CD4-positive, alpha-beta T cell treated with Interleukin-6 at 100 ng/mL for 8 hours (primary cell): ENCODE measurements around the gene PKIB.

ENCODE experiments used
- DNase-seq: peaks from one replicate; pipeline ENCODE4 v3.0.0-alpha.2; 2020; ENCODE audit warnings: mixed read lengths, low spot score

Gene PKIB

DNA sequence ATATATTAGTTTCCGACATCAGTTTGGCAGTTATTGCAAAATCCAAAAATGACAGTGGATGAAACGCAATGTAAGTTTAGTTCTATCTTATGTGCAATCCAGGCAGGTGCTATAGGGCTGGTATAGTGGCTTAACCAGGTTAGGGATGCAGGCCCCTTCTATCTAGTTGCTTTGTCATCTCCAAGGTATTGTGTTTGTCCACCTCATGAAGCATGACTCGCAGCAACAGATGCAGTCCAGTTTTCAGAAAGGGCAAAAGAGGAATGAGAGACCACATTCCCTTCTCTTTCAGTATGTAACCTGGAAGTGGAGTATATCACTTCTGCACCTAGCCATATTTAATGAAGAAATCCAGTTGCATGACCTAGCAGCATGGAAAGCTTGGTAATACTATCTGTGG, 59.7 kb downstream of the PKIB start:
- DNase-seq = no peak

DNA sequence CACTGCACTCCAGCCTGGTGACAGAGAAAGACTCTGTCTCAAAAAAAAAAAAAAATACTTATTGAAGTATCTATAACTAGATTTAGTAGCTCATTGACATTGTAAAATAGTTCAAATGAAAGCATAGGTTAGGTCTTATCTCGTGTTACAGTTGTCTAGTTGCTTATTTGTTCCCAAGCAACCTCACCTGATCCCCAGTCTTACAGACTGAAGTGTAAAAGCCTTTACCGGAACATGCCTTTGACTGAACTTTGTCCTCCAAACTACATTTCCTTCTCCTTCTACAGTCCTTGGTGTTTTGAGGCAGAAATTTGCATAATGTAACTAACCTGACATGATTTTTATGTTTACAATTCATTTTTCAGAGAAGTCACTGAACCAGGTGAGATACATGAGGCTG, 61.0 kb downstream of the PKIB start:
- no peak for DNase-seq

DNA sequence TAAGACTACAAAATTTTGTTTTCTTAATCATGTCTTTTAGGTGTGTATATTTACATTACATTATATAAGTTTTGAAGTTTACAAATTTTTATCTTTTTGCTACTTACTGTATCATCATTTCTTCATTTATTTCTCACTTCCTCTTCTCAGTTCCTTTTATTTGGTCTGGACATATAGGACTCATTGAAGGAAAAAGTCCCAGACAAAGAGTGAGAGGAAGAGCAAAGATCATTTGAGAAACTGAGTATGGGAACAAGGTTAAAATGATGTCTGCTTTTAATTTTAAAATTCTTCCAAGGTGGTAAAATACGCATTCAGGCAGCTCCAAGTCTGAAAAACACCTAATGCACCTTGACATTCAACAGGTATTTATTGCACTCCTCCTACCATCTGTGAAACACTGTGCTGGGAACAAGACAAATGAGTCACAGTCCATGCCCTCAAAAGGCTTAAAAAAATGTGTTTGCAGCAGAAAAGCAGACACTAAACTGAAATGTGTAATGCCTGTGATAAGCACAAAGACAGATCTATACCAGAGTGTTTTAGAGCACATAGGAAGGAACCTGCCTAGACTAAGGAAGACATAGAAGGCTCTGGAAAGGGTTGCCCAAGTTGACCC, 63.2 kb downstream of the PKIB start:
- no peak for DNase-seq

DNA sequence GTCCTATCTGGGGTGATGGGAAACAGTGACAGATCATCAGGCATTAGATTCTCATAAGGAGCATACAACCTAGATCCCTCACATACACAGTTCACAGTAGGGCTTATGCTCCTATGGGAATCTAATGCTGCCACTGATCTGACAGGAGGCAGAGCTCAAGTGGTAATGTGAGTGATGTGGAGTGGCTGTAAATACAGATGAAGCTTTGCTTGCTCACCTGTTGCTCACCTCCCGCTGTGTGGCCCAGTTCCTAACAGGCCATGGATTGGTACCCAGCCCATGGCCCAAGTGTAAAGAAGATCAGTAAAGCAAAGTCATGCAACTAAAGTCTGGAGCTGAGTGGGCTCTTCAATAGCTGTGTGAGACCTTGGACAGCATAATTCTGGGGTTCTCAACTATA, 65.9 kb downstream of the PKIB start:
- DNase-seq = no peak

DNA sequence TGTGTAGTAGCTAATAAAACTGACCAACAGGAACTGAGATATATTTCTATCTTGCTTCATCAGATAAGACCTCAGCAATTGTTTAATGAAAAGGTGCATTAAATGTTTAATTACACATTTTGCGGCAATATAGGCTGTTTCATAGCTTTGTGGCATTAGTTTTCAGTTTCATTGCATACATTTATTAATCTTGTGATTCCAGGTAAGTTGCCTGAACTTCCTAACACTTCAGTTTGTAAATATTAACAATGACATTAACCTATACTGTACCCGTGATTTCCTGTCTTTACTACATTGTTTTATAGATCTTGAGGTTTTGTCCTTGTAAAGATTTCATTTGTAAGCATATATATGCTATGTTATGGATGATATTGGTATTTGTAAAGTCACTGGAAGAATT, 66.5 kb downstream of the PKIB start:
- DNase-seq = no peak

DNA sequence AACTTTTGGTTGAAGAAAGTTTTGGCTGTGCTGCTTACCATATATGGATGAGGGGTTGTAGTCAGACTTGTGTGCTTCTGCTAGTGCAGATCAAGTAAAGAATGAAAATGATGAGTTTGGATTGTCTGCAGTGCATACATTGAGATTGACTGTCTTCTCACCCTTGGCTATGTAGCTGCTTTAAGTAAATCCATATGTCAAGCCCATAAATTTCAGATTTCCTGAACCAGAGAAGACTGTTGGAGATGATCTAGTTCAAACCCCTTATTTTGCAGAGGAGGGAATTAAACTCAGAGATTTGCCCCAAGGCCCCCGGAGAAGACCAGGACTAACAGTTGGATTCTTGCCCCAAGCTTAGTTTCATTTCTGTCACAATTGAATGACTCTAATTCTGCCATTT, 67.2 kb downstream of the PKIB start:
- DNase-seq = no peak

DNA sequence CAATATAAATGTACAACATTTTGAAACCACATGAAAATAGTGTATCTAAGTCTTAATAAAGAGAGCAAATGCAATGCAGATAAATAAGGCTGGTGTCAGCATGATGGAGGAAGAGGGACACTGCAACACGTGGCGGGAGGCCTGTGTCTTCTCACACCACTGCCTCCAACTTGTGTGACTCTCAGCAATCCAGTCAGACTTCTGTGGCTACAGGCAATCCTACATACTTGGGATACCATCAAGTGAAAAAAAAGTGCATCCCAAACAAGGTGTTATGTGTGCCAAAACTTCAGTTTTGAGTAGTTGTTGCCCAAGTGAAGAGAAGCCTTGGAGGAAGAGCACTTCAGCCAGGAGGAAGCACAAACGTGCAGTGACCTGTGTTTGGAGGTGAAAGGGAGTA, 68.6 kb downstream of the PKIB start:
- DNase-seq = no peak

DNA sequence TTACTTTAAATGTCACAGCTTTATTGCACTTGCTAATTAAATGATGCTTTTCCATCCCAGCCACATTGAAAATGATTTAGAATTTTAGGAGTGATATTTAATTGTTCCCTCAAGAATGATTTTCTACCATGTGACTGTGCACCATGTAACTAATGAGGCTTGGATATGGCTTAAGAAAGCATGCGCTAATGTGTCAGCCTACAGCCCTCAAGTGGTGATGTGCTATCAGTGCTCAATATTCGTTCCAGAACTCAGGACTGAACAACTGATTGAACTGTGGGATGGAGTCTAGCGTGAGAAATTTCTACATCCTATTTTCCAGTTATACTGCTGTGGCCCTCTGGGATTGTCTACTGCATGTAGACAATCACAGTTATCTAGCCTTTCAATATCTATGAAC, 71.5 kb downstream of the PKIB start:
- DNase-seq = no peak

DNA sequence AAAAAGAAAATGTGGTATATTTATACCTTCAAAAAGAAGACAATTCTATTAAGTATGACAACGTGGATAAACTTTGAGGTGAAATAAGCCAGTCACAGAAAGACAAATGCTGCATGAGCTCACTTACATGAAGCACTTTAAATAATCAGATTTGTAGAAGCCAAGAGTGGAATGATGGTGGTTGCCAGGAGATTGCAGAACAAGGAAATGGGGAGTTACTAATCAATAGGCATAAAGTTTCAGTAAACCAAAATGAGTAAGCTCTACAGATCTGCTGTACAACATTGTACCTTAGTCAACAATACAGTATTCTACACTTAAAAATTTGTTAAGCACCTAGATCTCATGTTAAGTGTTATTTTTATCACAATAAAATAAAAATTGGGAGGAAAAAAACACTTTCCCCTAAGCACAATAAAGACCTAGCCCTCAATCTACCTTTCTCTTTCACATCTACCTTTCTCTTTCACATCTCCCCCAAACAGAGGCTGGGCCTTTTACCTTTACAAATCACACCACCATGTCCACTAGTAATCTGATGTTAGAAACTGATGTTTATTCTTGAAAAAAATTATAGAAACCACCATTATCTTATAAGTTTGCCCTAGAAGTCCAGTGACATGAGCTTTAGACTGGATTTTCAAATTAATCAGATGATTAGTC, 73.9 kb downstream of the PKIB start:
- DNase-seq = no peak

DNA sequence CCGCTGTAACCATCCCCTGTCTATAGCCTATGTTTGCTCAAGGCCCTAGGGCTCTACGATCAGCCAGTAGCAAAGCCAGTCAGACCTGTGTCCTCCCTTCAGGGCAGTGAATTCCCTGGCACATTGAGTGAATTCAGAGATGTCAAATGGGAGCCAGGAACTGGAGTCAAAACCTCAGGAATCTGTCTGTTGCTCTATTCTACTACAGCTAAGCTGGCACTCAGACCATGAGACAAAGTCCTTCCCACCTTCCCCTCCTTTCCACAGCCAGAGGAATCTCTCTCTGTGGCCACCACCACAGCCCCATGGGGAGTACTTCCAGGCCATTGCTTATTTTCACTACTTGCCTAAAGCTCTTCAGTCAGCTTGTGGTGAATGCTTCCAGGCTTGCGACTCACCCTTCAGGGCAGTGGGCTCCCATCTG, 82.0 kb downstream of the PKIB start:
- DNase-seq = no peak

DNA sequence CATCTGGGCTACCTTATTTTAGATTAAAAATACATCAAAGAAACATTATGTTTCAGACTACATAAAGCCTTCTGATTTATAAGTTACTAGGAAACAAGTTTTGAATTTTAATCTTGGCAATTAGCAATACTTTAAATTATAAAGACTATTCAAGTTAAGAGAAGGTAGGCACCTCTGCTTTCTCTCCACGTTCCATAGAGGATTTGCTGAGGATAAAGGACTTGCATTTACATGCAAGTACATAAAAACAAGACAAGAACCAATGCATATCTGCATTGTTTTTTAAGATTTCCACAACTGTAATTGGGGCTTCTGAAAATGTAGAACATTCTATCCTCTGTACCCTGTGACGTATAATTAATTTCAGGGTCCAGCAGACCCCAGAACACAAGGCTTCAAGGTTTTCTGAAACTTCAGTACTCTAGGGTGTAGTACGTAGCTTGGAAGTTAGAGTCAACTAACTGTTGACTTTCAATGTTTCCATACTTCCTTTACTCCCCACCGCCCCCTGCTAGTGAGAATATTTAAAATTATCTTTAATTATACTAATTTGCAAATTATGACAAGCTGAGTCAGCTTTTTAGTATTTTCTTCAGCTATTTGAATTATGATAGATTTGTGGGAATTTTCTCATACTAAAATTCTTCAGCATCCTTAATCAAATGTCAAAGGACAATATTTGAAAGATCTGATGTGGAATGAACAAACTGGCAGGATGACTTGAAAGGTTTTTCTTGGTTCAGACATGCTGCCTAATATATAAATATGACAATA, 82.8 kb downstream of the PKIB start:
- no peak for DNase-seq

DNA sequence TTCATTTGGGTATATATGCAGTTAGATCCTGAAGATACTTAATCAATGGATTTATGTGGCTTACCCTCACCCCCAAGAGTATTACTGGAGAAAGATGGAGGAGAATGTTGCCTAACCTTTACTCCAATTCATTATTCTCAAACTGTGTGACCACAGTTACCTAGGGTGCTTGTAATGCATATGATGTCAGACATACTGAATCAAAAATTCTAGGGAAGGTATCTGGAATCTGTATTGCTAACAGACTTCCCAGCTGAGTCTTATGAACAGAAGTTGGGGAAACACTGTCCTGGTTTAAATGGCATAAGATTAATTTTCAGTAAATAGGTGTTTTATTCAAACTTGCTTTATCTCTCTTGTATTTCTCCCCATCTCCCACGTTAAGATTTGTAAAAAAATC, 83.9 kb downstream of the PKIB start:
- no peak for DNase-seq

DNA sequence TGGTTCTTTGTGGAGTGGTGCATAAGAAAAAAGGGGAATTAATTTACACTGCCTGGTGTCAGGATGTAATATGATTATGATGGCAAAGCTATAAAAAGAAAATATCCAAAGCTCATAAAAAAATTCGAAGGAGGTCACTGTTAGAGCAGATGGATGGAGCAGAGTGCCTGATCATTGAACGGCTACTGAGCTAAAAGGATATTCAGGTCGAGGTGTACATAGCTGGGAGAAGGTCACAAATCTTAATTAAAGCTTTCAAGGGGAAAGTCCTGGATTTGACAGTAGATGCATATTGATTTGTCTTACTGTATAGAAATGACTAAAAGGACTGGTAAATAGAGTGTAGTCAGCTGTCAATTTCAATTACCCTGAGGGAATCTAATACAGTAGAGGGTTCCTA, 84.4 kb downstream of the PKIB start:
- no peak for DNase-seq

DNA sequence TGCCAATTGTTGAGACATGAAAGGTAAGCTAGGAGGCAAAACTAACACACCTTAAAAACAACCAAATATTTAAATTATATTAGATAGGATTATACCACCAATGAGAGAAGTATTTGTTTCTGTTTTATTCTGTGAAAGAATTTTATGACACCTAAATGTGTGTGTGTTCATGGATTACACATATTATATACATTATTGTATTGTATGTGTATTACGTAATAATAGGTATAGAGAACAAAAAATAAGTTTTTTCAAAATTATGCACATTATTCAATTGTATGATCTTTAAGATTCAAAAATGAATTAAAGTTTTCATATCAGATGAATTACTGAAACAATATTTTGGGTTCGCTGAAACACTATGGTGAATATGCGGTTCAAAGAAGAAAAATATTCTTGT, 85.0 kb downstream of the PKIB start:
- DNase-seq = no peak

DNA sequence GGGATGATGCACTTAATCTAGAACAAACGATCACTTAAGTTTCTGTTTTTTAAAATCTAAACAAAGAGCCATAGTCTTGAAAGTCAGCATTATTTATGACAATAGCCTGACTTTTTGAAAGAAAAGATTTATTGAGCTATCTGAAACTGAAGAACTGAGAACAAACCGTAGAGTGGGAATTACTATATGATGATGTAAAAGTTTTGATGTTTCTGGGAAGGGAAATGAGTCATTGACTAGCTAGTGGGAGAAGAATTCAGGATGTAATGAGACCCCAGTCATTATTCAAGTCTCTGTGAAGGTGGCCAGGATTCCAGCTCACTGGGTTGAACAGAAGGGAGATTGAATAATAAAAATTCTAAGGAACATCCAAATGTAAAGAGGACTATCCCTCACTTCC, 85.9 kb downstream of the PKIB start:
- DNase-seq = no peak

DNA sequence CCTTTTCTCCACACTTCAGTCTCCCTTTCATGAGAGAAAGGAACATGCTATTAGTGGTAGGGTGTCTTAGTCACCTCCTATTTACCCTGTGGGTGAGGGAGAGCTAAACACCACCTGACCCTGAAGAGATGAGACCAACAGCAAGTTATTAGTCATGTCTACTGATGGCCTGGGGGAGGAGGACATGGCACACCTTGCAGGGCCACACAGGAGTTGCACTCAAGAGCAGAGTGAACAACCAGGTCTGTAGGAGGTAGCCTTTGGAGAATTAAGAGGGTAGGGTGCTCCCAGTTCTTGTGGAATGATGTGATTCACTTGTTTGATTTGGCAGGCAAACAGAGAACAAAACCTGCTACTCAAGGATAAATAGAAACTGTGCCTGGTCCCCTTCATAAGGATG, 86.6 kb downstream of the PKIB start:
- DNase-seq = no peak

DNA sequence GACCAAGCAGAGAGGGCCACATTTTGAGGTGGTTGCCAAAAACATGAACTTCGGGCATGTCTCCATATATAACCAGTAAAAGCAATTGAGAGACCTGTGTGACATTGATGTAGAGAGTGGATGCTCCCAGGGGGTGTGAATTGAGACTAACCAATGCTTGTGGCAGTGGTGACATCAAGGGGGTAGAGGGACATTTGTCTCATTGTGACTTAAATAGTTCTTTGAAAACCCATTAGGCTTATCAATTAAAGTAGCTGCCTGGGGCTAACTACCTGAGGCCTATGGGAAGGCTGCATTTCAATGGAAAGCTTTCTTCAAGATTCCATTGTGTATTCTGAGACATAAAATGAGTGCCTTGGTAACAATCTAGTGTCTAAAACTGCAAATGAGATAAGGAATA, 87.3 kb downstream of the PKIB start:
- DNase-seq = no peak

DNA sequence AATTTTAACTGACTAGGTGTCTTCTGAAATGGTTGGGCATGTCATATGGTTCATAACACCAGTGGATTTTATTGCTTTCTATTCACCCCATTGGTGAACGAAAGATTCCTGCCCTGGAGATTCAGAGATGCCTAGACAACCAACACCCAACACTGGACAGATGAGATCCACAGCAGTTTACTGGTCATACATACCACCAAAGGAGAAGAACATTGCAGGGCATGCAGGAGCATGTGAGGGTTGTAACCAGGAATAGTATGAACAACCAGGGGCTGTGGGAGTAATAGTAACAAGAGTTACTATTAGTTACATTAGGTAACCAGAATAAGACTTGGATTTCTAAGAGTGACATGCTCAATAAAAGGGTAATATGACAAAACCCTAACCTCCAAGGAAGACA, 91.5 kb downstream of the PKIB start:
- DNase-seq = no peak

DNA sequence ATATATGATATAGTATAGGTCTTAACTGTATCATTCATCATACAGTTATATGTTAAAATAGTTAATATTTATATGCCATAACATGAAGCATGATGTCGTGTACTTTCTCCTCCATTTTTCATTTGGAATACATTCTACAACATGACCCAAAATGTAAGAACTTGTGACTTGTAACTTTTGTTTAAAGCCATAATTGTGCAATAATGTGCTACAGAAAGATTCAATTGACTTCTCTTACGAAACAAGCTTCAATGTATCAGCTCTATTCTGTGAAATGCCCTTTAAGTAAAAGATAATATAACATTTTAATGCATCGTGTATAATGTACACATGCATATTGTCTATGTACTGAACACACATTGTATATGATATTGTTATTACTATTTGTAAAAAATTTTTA, 92.6 kb downstream of the PKIB start:
- DNase-seq = no peak

DNA sequence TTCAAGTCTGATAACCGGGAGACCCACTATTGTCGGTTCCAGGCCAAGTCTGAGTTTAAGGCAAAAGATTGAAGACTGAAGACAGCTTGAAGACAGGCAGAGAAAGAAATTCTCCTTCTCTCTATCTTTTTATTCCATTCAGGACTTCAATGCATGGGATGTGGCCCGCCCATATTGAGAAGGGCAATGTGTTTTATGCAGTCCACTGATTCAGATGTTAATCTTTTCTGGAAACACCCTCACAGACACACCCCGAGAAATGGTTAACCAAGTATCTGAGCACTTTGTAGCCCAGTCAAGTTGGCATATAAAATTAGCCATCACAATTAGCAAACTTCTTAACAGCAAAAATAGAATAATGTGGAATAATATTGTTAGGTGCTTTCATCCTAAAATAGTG, 93.9 kb downstream of the PKIB start:
- DNase-seq = no peak

DNA sequence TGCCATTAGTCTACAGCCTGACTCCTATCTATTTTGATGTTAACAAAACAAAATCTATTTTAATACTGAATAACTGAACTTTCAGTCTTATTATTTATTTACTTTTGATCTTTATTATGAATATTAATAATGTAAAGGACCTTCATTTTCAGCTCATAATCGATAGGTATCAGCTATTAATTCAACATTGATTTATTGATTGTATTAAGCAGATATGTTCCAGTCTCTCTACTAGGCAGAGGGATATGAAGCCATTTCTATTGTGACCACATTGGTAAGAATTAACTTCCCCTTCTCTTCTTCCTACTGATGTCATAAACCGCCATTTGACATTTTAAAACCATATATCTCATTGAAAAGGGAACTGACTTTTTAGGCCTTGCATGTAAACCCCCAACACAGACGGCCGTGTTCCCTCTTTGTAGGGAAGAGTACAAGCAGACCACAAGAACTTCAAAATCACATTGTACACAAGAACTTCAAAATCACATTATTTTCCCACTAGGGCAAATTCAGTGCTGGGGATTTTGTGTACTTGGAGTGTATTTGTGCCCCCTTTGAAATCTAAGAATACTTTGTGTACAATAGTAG, 99.8 kb downstream of the PKIB start:
- DNase-seq = no peak

DNA sequence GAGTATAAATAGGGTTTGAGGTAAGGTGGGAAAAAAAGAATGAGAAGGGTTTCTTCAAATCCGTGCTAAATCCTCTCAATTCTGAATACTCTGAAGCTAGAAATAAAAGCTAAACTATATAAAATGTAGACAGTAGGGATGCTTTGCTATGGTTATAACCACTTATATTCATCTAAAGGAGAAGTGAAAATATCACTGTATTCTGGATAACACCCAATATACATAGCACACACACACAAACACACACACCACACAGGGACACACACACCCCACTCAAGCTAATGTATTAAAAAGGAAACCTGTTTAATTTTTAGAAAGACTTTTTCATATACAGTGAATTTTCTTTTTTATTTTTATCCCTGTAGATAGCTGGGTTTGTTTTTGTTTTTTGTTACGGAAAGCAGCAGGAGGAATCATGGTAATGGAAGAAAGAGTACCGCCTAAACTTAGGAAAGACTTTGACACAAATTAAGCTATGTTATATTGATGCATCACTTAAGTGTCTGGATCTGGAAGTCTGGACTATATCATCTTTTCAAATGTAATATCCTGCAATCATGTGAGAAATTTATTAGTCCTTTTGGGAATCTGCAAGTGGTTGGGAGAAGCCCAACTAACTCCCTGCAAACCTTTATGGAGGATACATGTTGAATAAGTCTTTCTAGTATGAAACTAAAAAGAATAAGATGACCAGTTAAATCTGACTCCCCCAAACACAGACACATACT, 100.9 kb downstream of the PKIB start:
- DNase-seq = no peak

DNA sequence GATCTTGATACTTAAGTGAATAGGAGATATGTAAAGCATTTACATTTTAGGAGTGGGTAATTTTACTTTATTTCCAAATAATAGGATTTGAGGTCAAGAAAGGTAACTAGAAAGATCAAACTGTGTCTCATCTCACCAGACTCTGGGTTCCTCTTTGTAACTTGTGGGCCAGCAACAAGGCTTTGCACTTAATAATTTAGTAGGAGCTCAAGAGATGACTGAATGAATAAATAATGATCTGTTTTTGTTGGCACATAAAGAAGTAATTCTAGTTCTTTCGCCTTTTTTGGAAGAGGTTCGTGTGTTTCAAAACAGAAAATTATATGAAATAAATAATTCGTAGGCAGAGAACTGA, 101.9 kb downstream of the PKIB start:
- no peak for DNase-seq
